Thyroid gland (tissue), 4 donors: ENCODE results near the gene TAF9B. TPM values are rescaled to one million over a fixed set of nuclear protein-coding genes. Genes with fewer than 3 reads are reported as not detected.

Source experiments
- DNase-seq, 2 donors: peaks; one replicate each; pipeline ENCODE4 v3.0.0-alpha.2; 2019
- H3K27ac ChIP-seq, 3 donors: fragments of 200-600 bp; sonication (generic); 1 replicate in 2 of 3; 2 replicates in 1 of 3; pipeline ENCODE4 v1.5.1; 2016 to 2019; ENCODE audit warnings: mild to moderate bottlenecking in 1 of 3, moderate library complexity in 1 of 3
- H3K27me3 ChIP-seq: fragments of 200-600 bp; sonication (generic); one replicate; pipeline ENCODE4 v1.5.1; 2019
- H3K36me3 ChIP-seq, 2 donors: fragments of 200-600 bp; sonication (generic); one replicate each; pipeline ENCODE4 v1.5.1; 2016 to 2019
- H3K4me1 ChIP-seq, 2 donors: fragments of 200-600 bp; sonication (generic); one replicate each; pipeline ENCODE4 v1.5.1; 2017 to 2019
- H3K4me3 ChIP-seq, 3 donors: fragments of 200-600 bp; sonication (generic); replicated peaks in 1 of 3; 1 replicate in 2 of 3; 2 replicates in 1 of 3; pipeline ENCODE4 v1.5.1; 2016; ENCODE audit warnings: mild to moderate bottlenecking in 1 of 3
- H3K9me3 ChIP-seq: fragments of 200-600 bp; sonication (generic); one replicate; pipeline ENCODE4 v1.5.1; 2017
- POLR2A ChIP-seq, 2 donors: fragments of 450-650 bp; IDR thresholded peaks; one replicate each; pipeline ENCODE4 v1.6.1; 2017; ENCODE audit warnings: antibody characterized with exemption in 2 of 2, mild to moderate bottlenecking in 2 of 2, moderate library complexity in 1 of 2
- WGBS, 2 donors: methylation state at CpG; one replicate each; pipeline ENCODE4 v1.1.5; 2017; 5-methylcytosine and 5-hydroxymethylcytosine counted together
- intact Hi-C: fragments of 100-400 bp; cut with DNase I; formaldehyde crosslinking; loops from one replicate; pipeline ENCODE4 v1.15.1; 2023
- total RNA-seq, 4 donors: library from RNA; depleted of rRNA; stranded (reverse); fragments of >200 nt; gene quantifications; one replicate each; pipeline ENCODE4 v1.2.3, GENCODE V29; 2016
- TF ChIP-seq, protein P1 (sequence below), 6 experiments: fragments of 200-600 bp in 3 of 6; fragments of 450-650 bp in 3 of 6; sonication (generic) in 3 of 6; IDR thresholded peaks; one replicate each; pipeline ENCODE4 v1.5.1; 2016 to 2019; ENCODE audit warnings: antibody characterized with exemption in 6 of 6, mild to moderate bottlenecking in 2 of 6, inconsistent platforms in 1 of 6, moderate library complexity in 1 of 6

Gene TAF9B
- total RNA-seq, 4 donors from 2014 or later: 23.0 to 35.2 (median 25.9) TPM

DNA sequence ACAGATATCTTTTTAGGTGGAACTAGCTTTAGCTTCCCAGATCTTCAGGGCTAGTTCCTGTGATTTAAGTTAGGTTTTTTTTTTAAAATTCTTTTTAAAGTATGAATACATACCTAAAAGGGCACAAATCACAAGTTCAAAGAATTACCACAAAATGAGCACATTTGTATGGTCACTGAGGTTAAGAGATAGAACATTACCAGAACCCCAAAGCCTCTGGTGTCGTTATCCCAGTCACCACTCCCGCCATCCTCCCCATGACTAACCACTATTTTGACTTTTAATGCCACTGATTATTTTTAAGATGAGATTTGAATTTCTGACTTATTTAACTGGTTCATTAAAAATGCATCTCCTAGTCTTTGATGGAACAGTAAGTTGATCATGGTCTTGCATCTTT lies 30.0 kb downstream of the TAF9B start:
- intact Hi-C loops: no loop called here
- peaks cover 15 to 23% of the 10 kb centered on the region in 2 donors for H3K4me1 ChIP-seq
- no peak for DNase-seq
- no peaks in the 10 kb centered on the region for H3K9me3 ChIP-seq
- H3K27ac ChIP-seq: no peak overlapping the region
- no peaks in the 10 kb centered on the region for H3K27me3 ChIP-seq
- WGBS, 2 donors: 90 to 95% methylated on average over 2 of the region's 2 CpGs
- TF ChIP-seq, protein P1, sequence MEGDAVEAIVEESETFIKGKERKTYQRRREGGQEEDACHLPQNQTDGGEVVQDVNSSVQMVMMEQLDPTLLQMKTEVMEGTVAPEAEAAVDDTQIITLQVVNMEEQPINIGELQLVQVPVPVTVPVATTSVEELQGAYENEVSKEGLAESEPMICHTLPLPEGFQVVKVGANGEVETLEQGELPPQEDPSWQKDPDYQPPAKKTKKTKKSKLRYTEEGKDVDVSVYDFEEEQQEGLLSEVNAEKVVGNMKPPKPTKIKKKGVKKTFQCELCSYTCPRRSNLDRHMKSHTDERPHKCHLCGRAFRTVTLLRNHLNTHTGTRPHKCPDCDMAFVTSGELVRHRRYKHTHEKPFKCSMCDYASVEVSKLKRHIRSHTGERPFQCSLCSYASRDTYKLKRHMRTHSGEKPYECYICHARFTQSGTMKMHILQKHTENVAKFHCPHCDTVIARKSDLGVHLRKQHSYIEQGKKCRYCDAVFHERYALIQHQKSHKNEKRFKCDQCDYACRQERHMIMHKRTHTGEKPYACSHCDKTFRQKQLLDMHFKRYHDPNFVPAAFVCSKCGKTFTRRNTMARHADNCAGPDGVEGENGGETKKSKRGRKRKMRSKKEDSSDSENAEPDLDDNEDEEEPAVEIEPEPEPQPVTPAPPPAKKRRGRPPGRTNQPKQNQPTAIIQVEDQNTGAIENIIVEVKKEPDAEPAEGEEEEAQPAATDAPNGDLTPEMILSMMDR (IDR thresholded peaks at IDR 0.05): no peak
- H3K4me3 ChIP-seq: no peak overlapping the region
- H3K36me3 ChIP-seq: peaks cover 11 to 15% of the 10 kb centered on the region in 2 donors

DNA sequence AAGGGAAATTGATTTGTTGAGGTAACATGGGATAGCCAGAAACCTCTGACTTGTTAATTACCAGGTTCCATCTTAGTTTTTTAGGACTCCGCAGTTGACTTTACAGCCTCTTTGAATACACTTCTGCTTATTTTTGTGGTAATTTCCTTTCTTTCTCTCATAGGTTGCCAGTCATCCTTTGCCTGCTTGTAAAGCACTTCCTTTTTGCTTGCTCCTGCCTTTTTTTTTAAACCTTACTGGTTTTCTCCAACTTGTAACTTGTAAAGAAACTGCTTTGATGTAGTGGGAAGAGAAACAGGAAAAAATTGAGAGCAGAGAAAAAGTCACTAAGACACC lies 32.8 kb downstream of the TAF9B start:
- WGBS, 2 donors: 72 to 96% methylated on average over 1 of the region's 1 CpG
- intact Hi-C loops: no loop called here
- Histone ChIP-seq H3K4me3 (no peak overlapping the region), H3K4me1 (peaks cover 15 to 23% of the 10 kb centered on the region in 2 donors), H3K9me3 (no peaks in the 10 kb centered on the region), H3K27me3 (no peaks in the 10 kb centered on the region), H3K27ac (no peak overlapping the region), H3K36me3 (peaks cover 0 to 4% of the 10 kb centered on the region in 2 donors)
- DNase-seq: no peak
- TF ChIP-seq POLR2A (IDR thresholded peaks at IDR 0.05): no peak
- TF ChIP-seq, protein P1 (IDR thresholded peaks at IDR 0.05): no peak

DNA sequence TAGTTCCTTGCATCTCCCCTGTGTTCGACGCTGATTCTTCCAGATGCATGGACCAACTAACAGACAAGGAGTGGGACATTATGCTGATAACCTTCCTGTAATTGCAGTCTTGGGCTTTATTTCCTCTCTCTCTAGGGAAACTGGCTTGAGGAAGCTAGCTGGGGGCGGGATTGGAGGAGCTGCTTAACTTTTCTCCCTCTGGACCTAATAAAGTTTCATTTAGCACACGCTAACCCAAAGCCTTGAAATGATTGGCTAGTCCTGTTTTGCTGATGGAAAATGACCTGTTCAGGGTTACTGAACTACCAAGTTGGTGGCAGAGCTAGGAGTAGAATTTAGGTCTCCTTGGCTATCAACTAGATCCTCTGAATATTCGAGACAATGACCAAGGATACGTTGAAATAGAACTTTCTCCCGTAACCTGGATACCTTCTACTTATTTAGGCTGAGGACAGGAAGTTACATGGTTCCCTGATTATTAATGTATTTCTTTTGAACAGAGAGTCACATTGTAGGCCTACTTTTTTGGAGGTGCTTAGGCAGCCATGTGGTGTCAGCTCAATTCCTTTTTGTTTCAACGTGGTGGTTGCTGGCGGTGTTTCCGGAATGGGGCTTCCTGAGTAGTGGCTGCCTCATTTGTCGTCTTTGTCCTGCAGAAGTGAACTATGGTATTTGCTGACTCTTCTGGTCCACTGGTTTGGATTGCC lies 33.4 kb downstream of the TAF9B start:
- WGBS, 2 donors: 56 to 62% methylated on average over 11 of the region's 11 CpGs
- Histone ChIP-seq H3K27ac (peak overlapping the region in 2 of 3 donors; percentile 18 to 89), H3K27me3 (no peaks in the 10 kb centered on the region), H3K4me1 (peaks cover 15 to 23% of the 10 kb centered on the region in 2 donors), H3K9me3 (no peaks in the 10 kb centered on the region), H3K4me3 (peak overlapping the region in 1 of 3 donors; percentile 11), H3K36me3 (peaks cover 0 to 2% of the 10 kb centered on the region in 2 donors)
- no peak for DNase-seq
- TF ChIP-seq POLR2A (IDR thresholded peaks at IDR 0.05): no peak
- TF ChIP-seq, protein P1 (IDR thresholded peaks at IDR 0.05): no peak
- intact Hi-C loops: no loop called here

- intact Hi-C loops: no loop called here
- peak; percentile 45 to 49 for DNase-seq
Observed at GRCh38 chrX:78104447-78105176, 34.8 kb downstream of the TAF9B start.

More at GRCh38 chrX:78104447-78105176, 34.8 kb downstream of the TAF9B start:
- TF ChIP-seq POLR2A (IDR thresholded peaks at IDR 0.05): no peak
- TF ChIP-seq, protein P1 (IDR thresholded peaks at IDR 0.05): no peak
- Histone ChIP-seq H3K4me1 (peaks cover 15 to 23% of the 10 kb centered on the region in 2 donors), H3K27ac (peak overlapping the region; percentile 76 to 89 (median 87)), H3K4me3 (peak overlapping the region; percentile 42 to 85 (median 75)), H3K27me3 (no peaks in the 10 kb centered on the region), H3K9me3 (no peaks in the 10 kb centered on the region), H3K36me3 (no peaks in the 10 kb centered on the region)
- WGBS, 2 donors: 0% methylated on average over 15 to 24 of the region's 27 CpGs
